ENCODE measurements around the gene THOC2.

GRCh38 chrX:123749643-123750042 is 16.8 kb upstream of the THOC2 start:
- TF ChIP-seq SUZ12 (IDR thresholded peaks at IDR 0.05; ENCODE audit: extremely low read depth, insufficient read depth, insufficient read length) = no peak
- TF ChIP-seq YY1 (IDR thresholded peaks at IDR 0.05; ENCODE audit: insufficient read depth, insufficient read length) = no peak
- no peak for TF ChIP-seq ZNF274 (IDR thresholded peaks at IDR 0.05; ENCODE audit: low read depth, low read length)
